ENCODE results near the gene LIPC.

Gene LIPC

GRCh38 chr15:58554758-58555157 lies 123.0 kb downstream of the LIPC start:
- TF ChIP-seq RARB (CRISPR knock-in tag; IDR thresholded peaks at IDR 0.05), result no peak
- TF ChIP-seq TSHZ2 (CRISPR knock-in tag; IDR thresholded peaks at IDR 0.05), result no peak
- TF ChIP-seq POU6F1 (CRISPR knock-in tag; IDR thresholded peaks at IDR 0.05; ENCODE audit: borderline replicate concordance, low read depth), result no peak
- no peak for ATAC-seq

- no peak for TF ChIP-seq OSR1 (CRISPR knock-in tag; IDR thresholded peaks at IDR 0.05)
- no peak for TF ChIP-seq PPARA (CRISPR knock-in tag; IDR thresholded peaks at IDR 0.05; ENCODE audit: borderline replicate concordance)
- TF ChIP-seq CSDC2 (CRISPR knock-in tag; IDR thresholded peaks at IDR 0.05), result no peak
- no peak for TF ChIP-seq ARNTL (CRISPR knock-in tag; IDR thresholded peaks at IDR 0.05; ENCODE audit: borderline replicate concordance, low read depth)
- no peak for TF ChIP-seq TCF4 (CRISPR knock-in tag; IDR thresholded peaks at IDR 0.05; ENCODE audit: borderline replicate concordance)
- TF ChIP-seq ZNF565 (CRISPR knock-in tag; conservative IDR thresholded peaks at IDR 0.05; ENCODE audit: low read depth), result no peak
- no peak for TF ChIP-seq TSHZ2 (CRISPR knock-in tag; IDR thresholded peaks at IDR 0.05)
- no peak for TF ChIP-seq CSRNP3 (CRISPR knock-in tag; IDR thresholded peaks at IDR 0.05)
- TF ChIP-seq ZFP30 (CRISPR knock-in tag; IDR thresholded peaks at IDR 0.05), result no peak
- TF ChIP-seq RARB (CRISPR knock-in tag; IDR thresholded peaks at IDR 0.05), result no peak
- TF ChIP-seq PATZ1 (CRISPR knock-in tag; IDR thresholded peaks at IDR 0.05; ENCODE audit: borderline replicate concordance), result no peak
- TF ChIP-seq BACH2 (CRISPR knock-in tag; IDR thresholded peaks at IDR 0.05; ENCODE audit: borderline replicate concordance), result no peak
- no peak for TF ChIP-seq ZFP3 (CRISPR knock-in tag; IDR thresholded peaks at IDR 0.05)
- no peak for TF ChIP-seq SNAI2 (CRISPR knock-in tag; IDR thresholded peaks at IDR 0.05)
- TF ChIP-seq TOX (CRISPR knock-in tag; IDR thresholded peaks at IDR 0.05; ENCODE audit: borderline replicate concordance), result no peak
- no peak for TF ChIP-seq ESRRG (CRISPR knock-in tag; IDR thresholded peaks at IDR 0.05)
- TF ChIP-seq ZNF70 (CRISPR knock-in tag; IDR thresholded peaks at IDR 0.05), result no peak
- no peak for TF ChIP-seq ZC3H10 (CRISPR knock-in tag; IDR thresholded peaks at IDR 0.05)
- TF ChIP-seq ISL1 (CRISPR knock-in tag; IDR thresholded peaks at IDR 0.05), result no peak
- no peak for TF ChIP-seq ZNF8 (CRISPR knock-in tag; IDR thresholded peaks at IDR 0.05)
- ATAC-seq, result no peak
Observed at GRCh38 chr15:58555162-58556027, 123.6 kb downstream of the LIPC start.

All from SK-N-SH treated with all-trans-retinoic acid at 6 μM for 48 hours (cell line).